PC-3 (cell line): ENCODE data around the gene THSD7A. TPM values are rescaled to one million over a fixed set of nuclear protein-coding genes. Genes with fewer than 3 reads are reported as not detected.

Experiments
- ATAC-seq: fragments of 200-7000 bp; cut with Tn5 transposase; 2 replicates; pipeline ENCODE4 v1.9.1; 2020; ENCODE audit warnings: mild to moderate bottlenecking, moderate library complexity
- BruUV-seq: library from RNA; stranded (reverse); fragments of 400-500 nt; replicated peaks from 2 replicates; lab custom pipeline; 2021; lab: Mats Ljungman, UMichigan
- CTCF ChIA-PET: fragments of 300-600 bp; sonication (Branson Sonifier 250); formaldehyde crosslinking; loops from one replicate; lab custom pipeline; 2022; ENCODE audit warnings: antibody characterized with exemption; lab: Charles Lee
- POLR2A ChIA-PET: fragments of 300-600 bp; sonication (Branson Sonifier 250); formaldehyde crosslinking; loops from one replicate; lab custom pipeline; 2022; ENCODE audit warnings: antibody characterized with exemption; ENCODE audit not compliant: unreplicated experiment; lab: Charles Lee
- DNase-seq: peaks from one replicate; pipeline ENCODE4 v3.0.0-alpha.2; 2015
- H2AFZ ChIP-seq: fragments of 300-600 bp; sonication (generic); 2 replicates; pipeline ENCODE4 v1.6.0; 2016; ENCODE audit warnings: antibody characterized with exemption, low read length
- H3F3A ChIP-seq: fragments of 300-600 bp; sonication (generic); one replicate; pipeline ENCODE4 v1.6.0; 2017; ENCODE audit warnings: antibody characterized with exemption, low read length, control low read depth, mild to moderate bottlenecking; ENCODE audit not compliant: unreplicated experiment
- H3K27ac ChIP-seq: fragments of 300-600 bp; sonication (generic); 2 replicates; pipeline ENCODE4 v1.5.1; 2016; ENCODE audit warnings: mild to moderate bottlenecking, low read length
- H3K27me3 ChIP-seq: fragments of 300-600 bp; sonication (generic); 2 replicates; pipeline ENCODE4 v1.6.1; 2016; ENCODE audit warnings: low read length, mixed read lengths
- H3K36me3 ChIP-seq: fragments of 300-600 bp; sonication (generic); 2 replicates; pipeline ENCODE4 v1.6.1; 2016; ENCODE audit warnings: low read depth, mixed run types, low read length, mixed read lengths
- H3K4me1 ChIP-seq: fragments of 300-600 bp; sonication (generic); 2 replicates; pipeline ENCODE4 v1.5.1; 2016; ENCODE audit warnings: low read length; ENCODE audit not compliant: insufficient read depth
- H3K4me2 ChIP-seq: fragments of 300-600 bp; sonication (generic); 2 replicates; pipeline ENCODE4 v1.6.0; 2016; ENCODE audit warnings: low read length
- H3K4me3 ChIP-seq: fragments of 300-600 bp; sonication (generic); 2 replicates; pipeline ENCODE4 v1.5.1; 2016; ENCODE audit warnings: mild to moderate bottlenecking, low read length, mixed read lengths
- H3K79me2 ChIP-seq: fragments of 300-600 bp; sonication (generic); 2 replicates; pipeline ENCODE4 v1.6.1; 2017; ENCODE audit warnings: low read length, mixed read lengths
- H3K9ac ChIP-seq: fragments of 300-600 bp; sonication (generic); 2 replicates; pipeline ENCODE4 v1.6.0; 2016; ENCODE audit warnings: mild to moderate bottlenecking, low read length
- H3K9me2 ChIP-seq: fragments of 300-600 bp; sonication (generic); replicated peaks from 2 replicates; pipeline ENCODE4 v1.6.1; 2016; ENCODE audit warnings: mixed run types, low read length, mixed read lengths
- H3K9me3 ChIP-seq: fragments of 300-600 bp; sonication (generic); 2 replicates; pipeline ENCODE4 v1.6.1; 2016; ENCODE audit warnings: low read length, mixed read lengths
- H4K20me1 ChIP-seq: fragments of 300-600 bp; sonication (generic); 2 replicates; pipeline ENCODE4 v1.6.1; 2016; ENCODE audit warnings: low read length, mixed read lengths
- CTCF ChIP-seq: fragments of 300-600 bp; sonication (generic); conservative IDR thresholded peaks from 2 replicates; pipeline ENCODE4 v1.5.1; 2017; ENCODE audit warnings: antibody characterized with exemption, low read depth, mild to moderate bottlenecking, low read length
- EZH2 ChIP-seq: fragments of 300-600 bp; sonication (generic); IDR thresholded peaks from one replicate; pipeline ENCODE4 v1.6.1; 2017; ENCODE audit warnings: antibody characterized with exemption, mild to moderate bottlenecking, low read length; ENCODE audit not compliant: unreplicated experiment
- EZH2phosphoT487 ChIP-seq: fragments of 300-600 bp; sonication (generic); IDR thresholded peaks from 2 replicates; pipeline ENCODE4 v1.6.1; 2018; ENCODE audit warnings: mild to moderate bottlenecking, antibody characterized with exemption, low read length, borderline replicate concordance
- intact Hi-C: fragments of 100-400 bp; cut with micrococcal nuclease; formaldehyde crosslinking; loops from 2 replicates; pipeline ENCODE4 v1.9.0; 2023
- total RNA-seq: library from RNA; depleted of rRNA; stranded (reverse); fragments of >200 nt; gene quantifications from 2 replicates; pipeline ENCODE4 v1.2.3, GENCODE V29; 2014

THSD7A gene
- total RNA-seq, 1 experiment from 2014 or later, result 0.04 TPM

- TF ChIP-seq CTCF, result no peak
- no peak for TF ChIP-seq EZH2phosphoT487
- TF ChIP-seq EZH2, result no peak
- no peak for ATAC-seq
- no TSS peak for BruUV-seq
These were observed 353.1 kb downstream of the THSD7A start for GRCh38 chr7:11478882-11479281.

GRCh38 chr7:11478426-11478825 is 353.6 kb downstream of the THSD7A start:
- H3K9me3 ChIP-seq, result no peaks in the 10 kb centered on the region
- POLR2A ChIA-PET, result no interaction called here
- no peak overlapping the region for H3K9ac ChIP-seq
- no peaks in the 10 kb centered on the region for H3K27me3 ChIP-seq
- TF ChIP-seq EZH2phosphoT487 (no peak), CTCF (no peak), EZH2 (no peak)
- no peak overlapping the region for H2AFZ ChIP-seq
- H3K4me2 ChIP-seq, result no peak overlapping the region
- no peaks in the 10 kb centered on the region for H3K36me3 ChIP-seq
- no peak for ATAC-seq
- no peaks in the 10 kb centered on the region for H3K79me2 ChIP-seq
- intact Hi-C loops, result no loop called here
- H3K4me1 ChIP-seq, result no peaks in the 10 kb centered on the region
- no peaks in the 10 kb centered on the region for H4K20me1 ChIP-seq
- no TSS peak for BruUV-seq
- H3K4me3 ChIP-seq, result no peak overlapping the region
- CTCF ChIA-PET, result no interaction called here
- H3K9me2 ChIP-seq, result no peaks in the 10 kb centered on the region
- H3K27ac ChIP-seq, result no peak overlapping the region
- no peaks in the 10 kb centered on the region for H3F3A ChIP-seq
- no peak for DNase-seq

More at GRCh38 chr7:11478882-11479281, 353.1 kb downstream of the THSD7A start:
- ChIA-PET POLR2A (no interaction called here), CTCF (no interaction called here)
- Histone ChIP-seq H2AFZ (no peak overlapping the region), H3K27ac (no peak overlapping the region), H3K9me3 (no peaks in the 10 kb centered on the region), H3K36me3 (no peaks in the 10 kb centered on the region), H3F3A (no peaks in the 10 kb centered on the region), H3K4me2 (no peak overlapping the region), H4K20me1 (no peaks in the 10 kb centered on the region), H3K27me3 (no peaks in the 10 kb centered on the region), H3K4me3 (no peak overlapping the region), H3K9ac (no peak overlapping the region), H3K79me2 (no peaks in the 10 kb centered on the region), H3K9me2 (no peaks in the 10 kb centered on the region), H3K4me1 (no peaks in the 10 kb centered on the region)
- intact Hi-C loops, result no loop called here
- no peak for DNase-seq

- no peaks in the 10 kb centered on the region for H3K36me3 ChIP-seq
- H3K4me2 ChIP-seq, result no peak overlapping the region
- TF ChIP-seq EZH2phosphoT487 (no peak), CTCF (no peak), EZH2 (no peak)
- no peak overlapping the region for H3K27ac ChIP-seq
- intact Hi-C loops, result no loop called here
- H3K4me1 ChIP-seq, result no peaks in the 10 kb centered on the region
- H4K20me1 ChIP-seq, result no peaks in the 10 kb centered on the region
- H3K9ac ChIP-seq, result no peak overlapping the region
- ChIA-PET POLR2A (no interaction called here), CTCF (interaction anchor here (0.6 kb wide), 1 partner anchor 29 kb away, joined by 3 read pairs; no protein-coding TSS in a partner anchor)
- DNase-seq (no peak), ATAC-seq (no peak)
- H3K4me3 ChIP-seq, result no peak overlapping the region
- no peaks in the 10 kb centered on the region for H3K27me3 ChIP-seq
- H3K79me2 ChIP-seq, result no peaks in the 10 kb centered on the region
- no TSS peak for BruUV-seq
- H3K9me2 ChIP-seq, result no peaks in the 10 kb centered on the region
- H2AFZ ChIP-seq, result no peak overlapping the region
- no peaks in the 10 kb centered on the region for H3K9me3 ChIP-seq
- no peaks in the 10 kb centered on the region for H3F3A ChIP-seq
These were observed 357.0 kb downstream of the THSD7A start for GRCh38 chr7:11474902-11475585.
